ENCODE measurements around the gene ERBIN.

- no peak for TF ChIP-seq EP300 (IDR thresholded peaks at IDR 0.05)
- TF ChIP-seq CTCF (IDR thresholded peaks at IDR 0.05): no peak
These were observed 6.6 kb upstream of the ERBIN start for GRCh38 chr5:65919773-65920172.

All from A549 (cell line).